ENCODE measurements around the gene SEPTIN10.

The SEPTIN10 gene

DNA sequence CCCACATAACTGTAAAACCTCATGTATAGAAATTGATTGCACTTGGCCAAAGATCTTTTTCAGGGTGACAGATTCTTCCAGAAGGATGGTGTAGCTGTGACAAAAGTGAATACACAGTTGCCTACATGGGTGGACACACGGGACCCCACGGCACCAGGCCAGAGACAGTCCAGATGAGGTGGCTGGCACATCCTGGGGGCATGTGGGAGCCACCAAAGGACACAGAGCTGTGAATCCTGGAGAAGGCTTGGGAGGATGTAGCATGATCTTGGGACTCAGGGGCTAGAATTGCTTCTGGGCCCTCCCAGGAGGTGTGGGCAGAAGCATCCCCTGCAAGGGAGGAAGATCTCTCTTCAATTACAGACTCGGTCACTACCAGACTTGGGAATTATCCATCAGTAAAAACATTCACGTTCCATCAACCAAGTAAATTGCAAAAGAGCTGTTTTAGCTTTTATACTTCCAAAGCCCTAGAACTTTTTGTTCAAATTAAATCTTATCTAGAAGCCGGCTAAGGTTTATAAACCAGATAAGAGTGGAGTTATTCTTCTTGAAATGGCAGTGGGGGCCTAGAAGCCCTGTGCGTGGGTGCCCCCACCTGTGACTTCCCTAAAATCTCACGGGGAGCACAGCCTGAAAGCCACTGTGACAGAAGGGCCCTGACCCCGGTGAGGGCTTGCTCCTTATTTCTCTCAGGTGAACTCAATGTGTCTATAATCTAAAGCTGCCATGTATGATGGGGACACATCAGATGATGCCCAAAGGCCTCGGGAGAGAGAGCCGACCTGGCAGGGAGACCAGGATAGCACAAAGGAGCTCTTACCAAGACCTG, 81.7 kb downstream of the SEPTIN10 start:
- no peak for TF ChIP-seq EZH2phosphoT487 (IDR thresholded peaks at IDR 0.05; ENCODE audit: borderline replicate concordance)
- TF ChIP-seq, protein P1, sequence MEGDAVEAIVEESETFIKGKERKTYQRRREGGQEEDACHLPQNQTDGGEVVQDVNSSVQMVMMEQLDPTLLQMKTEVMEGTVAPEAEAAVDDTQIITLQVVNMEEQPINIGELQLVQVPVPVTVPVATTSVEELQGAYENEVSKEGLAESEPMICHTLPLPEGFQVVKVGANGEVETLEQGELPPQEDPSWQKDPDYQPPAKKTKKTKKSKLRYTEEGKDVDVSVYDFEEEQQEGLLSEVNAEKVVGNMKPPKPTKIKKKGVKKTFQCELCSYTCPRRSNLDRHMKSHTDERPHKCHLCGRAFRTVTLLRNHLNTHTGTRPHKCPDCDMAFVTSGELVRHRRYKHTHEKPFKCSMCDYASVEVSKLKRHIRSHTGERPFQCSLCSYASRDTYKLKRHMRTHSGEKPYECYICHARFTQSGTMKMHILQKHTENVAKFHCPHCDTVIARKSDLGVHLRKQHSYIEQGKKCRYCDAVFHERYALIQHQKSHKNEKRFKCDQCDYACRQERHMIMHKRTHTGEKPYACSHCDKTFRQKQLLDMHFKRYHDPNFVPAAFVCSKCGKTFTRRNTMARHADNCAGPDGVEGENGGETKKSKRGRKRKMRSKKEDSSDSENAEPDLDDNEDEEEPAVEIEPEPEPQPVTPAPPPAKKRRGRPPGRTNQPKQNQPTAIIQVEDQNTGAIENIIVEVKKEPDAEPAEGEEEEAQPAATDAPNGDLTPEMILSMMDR (conservative IDR thresholded peaks at IDR 0.05; ENCODE audit: low read length), result no peak
- H3K36me3 ChIP-seq (ENCODE audit: insufficient read depth, low read length), result no peaks in the 10 kb centered on the region
- H3K4me3 ChIP-seq (ENCODE audit: low read length, poor library complexity, severe bottlenecking), result no peak overlapping the region
- H4K20me1 ChIP-seq (ENCODE audit: insufficient read depth, low read length, poor library complexity, severe bottlenecking), result no peaks in the 10 kb centered on the region
- H3K4me2 ChIP-seq (ENCODE audit: low read depth, low read length, poor library complexity, severe bottlenecking), result no peak overlapping the region
- H3K9me3 ChIP-seq (ENCODE audit: insufficient read depth, low read depth, low read length), result no peaks in the 10 kb centered on the region
- H2AFZ ChIP-seq (ENCODE audit: low read length), result no peak overlapping the region
- H3F3A ChIP-seq (ENCODE audit: low read depth), result no peaks in the 10 kb centered on the region
- H3K4me1 ChIP-seq (ENCODE audit: insufficient read depth, low read length, poor library complexity, severe bottlenecking), result no peaks in the 10 kb centered on the region
- H3K9ac ChIP-seq (ENCODE audit: low read depth, low read length, poor library complexity, severe bottlenecking), result no peak overlapping the region
- H3K27me3 ChIP-seq (ENCODE audit: insufficient read depth, low read length, poor library complexity, severe bottlenecking), result no peaks in the 10 kb centered on the region
- H3K9me2 ChIP-seq (replicated peaks; ENCODE audit: low read depth, low read length), result no peaks in the 10 kb centered on the region
- no peaks in the 10 kb centered on the region for H3K79me2 ChIP-seq (ENCODE audit: insufficient read depth, low read length)

DNA sequence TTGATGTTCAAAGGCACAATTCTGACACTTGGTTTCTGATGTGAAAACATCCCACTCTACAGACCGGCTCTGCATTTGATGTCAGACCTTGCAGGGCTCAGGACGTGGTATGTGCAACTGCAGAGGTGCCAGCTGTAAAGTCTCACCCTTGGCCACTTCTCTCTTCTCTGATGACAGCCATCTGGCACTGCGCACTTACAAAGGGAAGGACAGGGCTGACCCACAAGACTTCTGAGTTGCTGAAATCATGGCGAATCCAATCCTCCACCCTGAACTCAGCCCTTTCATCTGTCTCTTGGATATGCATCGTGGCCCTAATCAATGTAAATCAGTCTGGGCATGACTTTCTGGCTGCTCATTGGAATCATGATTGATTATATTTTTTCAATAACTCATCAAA, 82.5 kb downstream of the SEPTIN10 start:
- Histone ChIP-seq H3K79me2 (ENCODE audit: insufficient read depth, low read length) (no peaks in the 10 kb centered on the region), H3K4me2 (ENCODE audit: low read depth, low read length, poor library complexity, severe bottlenecking) (no peak overlapping the region), H3K9me2 (replicated peaks; ENCODE audit: low read depth, low read length) (no peaks in the 10 kb centered on the region), H3K4me3 (ENCODE audit: low read length, poor library complexity, severe bottlenecking) (no peak overlapping the region), H2AFZ (ENCODE audit: low read length) (no peak overlapping the region), H3K36me3 (ENCODE audit: insufficient read depth, low read length) (no peaks in the 10 kb centered on the region), H3K27me3 (ENCODE audit: insufficient read depth, low read length, poor library complexity, severe bottlenecking) (no peaks in the 10 kb centered on the region), H3F3A (ENCODE audit: low read depth) (no peaks in the 10 kb centered on the region), H3K9me3 (ENCODE audit: insufficient read depth, low read depth, low read length) (no peaks in the 10 kb centered on the region), H3K9ac (ENCODE audit: low read depth, low read length, poor library complexity, severe bottlenecking) (no peak overlapping the region), H4K20me1 (ENCODE audit: insufficient read depth, low read length, poor library complexity, severe bottlenecking) (no peaks in the 10 kb centered on the region), H3K4me1 (ENCODE audit: insufficient read depth, low read length, poor library complexity, severe bottlenecking) (no peaks in the 10 kb centered on the region)
- TF ChIP-seq, protein P1 (conservative IDR thresholded peaks at IDR 0.05; ENCODE audit: low read length), result no peak

DNA sequence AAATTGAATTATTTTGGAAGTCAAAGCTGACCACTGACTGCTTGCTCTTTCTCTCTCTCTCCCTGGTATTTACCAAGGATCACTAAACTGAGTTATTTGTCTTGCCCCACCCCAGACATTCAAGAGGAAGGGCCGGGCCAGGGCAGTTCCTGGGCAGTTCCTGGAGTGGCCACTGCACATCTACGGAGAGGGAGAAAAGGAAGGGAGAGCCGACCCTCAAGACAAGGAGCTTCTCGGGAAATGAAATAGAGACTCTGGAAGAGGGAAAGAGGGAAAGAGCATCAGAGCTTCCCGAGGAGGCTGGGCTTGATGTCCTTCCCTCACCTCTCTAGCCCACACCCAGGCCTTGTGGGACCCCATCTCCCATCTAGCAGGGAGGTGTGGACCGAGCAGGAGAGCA, 83.1 kb downstream of the SEPTIN10 start:
- Histone ChIP-seq H4K20me1 (ENCODE audit: insufficient read depth, low read length, poor library complexity, severe bottlenecking) (no peaks in the 10 kb centered on the region), H3K36me3 (ENCODE audit: insufficient read depth, low read length) (no peaks in the 10 kb centered on the region), H3F3A (ENCODE audit: low read depth) (no peaks in the 10 kb centered on the region), H3K4me1 (ENCODE audit: insufficient read depth, low read length, poor library complexity, severe bottlenecking) (no peaks in the 10 kb centered on the region), H3K27me3 (ENCODE audit: insufficient read depth, low read length, poor library complexity, severe bottlenecking) (no peaks in the 10 kb centered on the region), H3K79me2 (ENCODE audit: insufficient read depth, low read length) (no peaks in the 10 kb centered on the region), H3K4me2 (ENCODE audit: low read depth, low read length, poor library complexity, severe bottlenecking) (no peak overlapping the region), H2AFZ (ENCODE audit: low read length) (no peak overlapping the region), H3K4me3 (ENCODE audit: low read length, poor library complexity, severe bottlenecking) (no peak overlapping the region), H3K9me2 (replicated peaks; ENCODE audit: low read depth, low read length) (no peaks in the 10 kb centered on the region), H3K9me3 (ENCODE audit: insufficient read depth, low read depth, low read length) (no peaks in the 10 kb centered on the region), H3K9ac (ENCODE audit: low read depth, low read length, poor library complexity, severe bottlenecking) (no peak overlapping the region)
- TF ChIP-seq, protein P1 (conservative IDR thresholded peaks at IDR 0.05; ENCODE audit: low read length), result no peak
- TF ChIP-seq EZH2phosphoT487 (IDR thresholded peaks at IDR 0.05; ENCODE audit: borderline replicate concordance), result no peak

Data from Loucy (cell line).